Measurements from ENCODE around the gene MUC5B. TPM values are rescaled to one million over a fixed set of nuclear protein-coding genes. Genes with fewer than 3 reads are reported as not detected.

MUC5B gene
- total and polyA plus RNA-seq, 2 of the 13 experiments (the other 11 are each of a cell fraction or from before 2014, with no cell fraction given) = 0.01 TPM; not detected in 1

- Histone ChIP-seq H3K27ac (ENCODE audit: extremely low read length, insufficient read depth, low read length) (no peak overlapping the region), H2AFZ (ENCODE audit: low read length) (no peak overlapping the region), H3K4me2 (ENCODE audit: low read depth, low read length) (no peak overlapping the region), H4K20me1 (ENCODE audit: insufficient read depth, low read length) (peaks cover 13% of the 10 kb centered on the region; the same call in 1 of the 2 replicates), H3K9me3 (ENCODE audit: low read length) (no peaks in the 10 kb centered on the region), H3K79me2 (ENCODE audit: insufficient read depth, low read length) (no peaks in the 10 kb centered on the region), H3K9ac (ENCODE audit: insufficient read depth, low read depth, low read length) (no peak overlapping the region), H3K4me3 (replicated peaks in 1 of 3; ENCODE audit: insufficient read depth in 1 of 3, low read depth in 2 of 3, low read length in 3 of 3) (no peak overlapping the region), H3K4me1 (ENCODE audit: insufficient read depth, low read length) (peaks cover 36% of the 10 kb centered on the region), H3K36me3 (replicated peaks in 1 of 2; ENCODE audit: control insufficient read depth in 1 of 2, insufficient read depth in 2 of 2, low read length in 2 of 2) (no peaks in the 10 kb centered on the region), H3K27me3 (ENCODE audit: control insufficient read depth in 1 of 2, insufficient read depth in 2 of 2, low read length in 2 of 2) (peaks cover 17 to 55% of the 10 kb centered on the region in 2 experiments)
- intact Hi-C loops (cut with micrococcal nuclease; ENCODE audit: unreplicated experiment) (no loop called here), in situ Hi-C loops (cut with HindIII; ENCODE audit: extremely low pct_ligation_motif_present, low pct_unique_long_range_greater_than_20kb) (no loop called here)
- TF ChIP-seq PBX2 (CRISPR knock-in tag; IDR thresholded peaks at IDR 0.05) = no peak
- FAIRE-seq (no peak), DNase-seq (ENCODE audit: low spot score) (no peak), ATAC-seq (no peak)
- BruUV-seq (replicated peaks) = no TSS peak
- 0% methylated on average over 5 of the region's 22 CpGs for WGBS (ENCODE audit: low lambda C conversion rate)
- ChIA-PET CTCF (ENCODE audit: low intra/inter-chr PET ratio, low total read pairs) (no interaction called here), POLR2A (no interaction called here)
These were observed 662 bp downstream of the MUC5B start for GRCh38 chr11:1223346-1224110.

- in situ Hi-C loops (cut with HindIII; ENCODE audit: extremely low pct_ligation_motif_present, low pct_unique_long_range_greater_than_20kb) = no loop called here
- ChIA-PET CTCF (ENCODE audit: low intra/inter-chr PET ratio, low total read pairs) (no interaction called here), POLR2A (no interaction called here)
- Histone ChIP-seq H3K4me2 (ENCODE audit: low read depth, low read length) (no peak overlapping the region), H3K9me3 (ENCODE audit: low read length) (no peaks in the 10 kb centered on the region), H3K27me3 (ENCODE audit: control insufficient read depth in 1 of 2, insufficient read depth in 2 of 2, low read length in 2 of 2) (peaks cover 14 to 49% of the 10 kb centered on the region in 2 experiments), H3K27ac (ENCODE audit: extremely low read length, insufficient read depth, low read length) (no peak overlapping the region), H3K36me3 (replicated peaks in 1 of 2; ENCODE audit: control insufficient read depth in 1 of 2, insufficient read depth in 2 of 2, low read length in 2 of 2) (no peaks in the 10 kb centered on the region), H3K9ac (ENCODE audit: insufficient read depth, low read depth, low read length) (no peak overlapping the region), H3K4me1 (ENCODE audit: insufficient read depth, low read length) (peaks cover 30% of the 10 kb centered on the region), H2AFZ (ENCODE audit: low read length) (no peak overlapping the region), H4K20me1 (ENCODE audit: insufficient read depth, low read length) (peaks cover 13% of the 10 kb centered on the region; the same call in 1 of the 2 replicates), H3K4me3 (replicated peaks in 1 of 3; ENCODE audit: insufficient read depth in 1 of 3, low read depth in 2 of 3, low read length in 3 of 3) (no peak overlapping the region), H3K79me2 (ENCODE audit: insufficient read depth, low read length) (no peaks in the 10 kb centered on the region)
- FAIRE-seq = no peak
- no peak for DNase-seq (ENCODE audit: low spot score)
- intact Hi-C loops (cut with micrococcal nuclease; ENCODE audit: unreplicated experiment) = no loop called here
- ATAC-seq = no peak
- no TSS peak for BruUV-seq (replicated peaks)
- WGBS (ENCODE audit: low lambda C conversion rate) = 30% methylated on average over 1 of the region's 7 CpGs
- no peak for TF ChIP-seq ZNF280B (CRISPR knock-in tag; IDR thresholded peaks at IDR 0.05; ENCODE audit: borderline replicate concordance)
- TF ChIP-seq CHD2 (IDR thresholded peaks at IDR 0.05; ENCODE audit: low read depth, low read length) = no peak
- no peak for TF ChIP-seq ZBTB4 (CRISPR knock-in tag; IDR thresholded peaks at IDR 0.05; ENCODE audit: borderline replicate concordance)
- TF ChIP-seq ZNF432 (CRISPR knock-in tag; IDR thresholded peaks at IDR 0.05; ENCODE audit: borderline replicate concordance) = no peak
- TF ChIP-seq ARHGAP35 (CRISPR knock-in tag; IDR thresholded peaks at IDR 0.05; ENCODE audit: borderline replicate concordance) = no peak
- TF ChIP-seq ZNF597 (CRISPR knock-in tag; IDR thresholded peaks at IDR 0.05) = no peak
- TF ChIP-seq MIER3 (CRISPR knock-in tag; IDR thresholded peaks at IDR 0.05; ENCODE audit: borderline replicate concordance) = no peak
- TF ChIP-seq CHCHD3 (CRISPR knock-in tag; IDR thresholded peaks at IDR 0.05) = no peak
- TF ChIP-seq ZC3H13 (CRISPR knock-in tag; IDR thresholded peaks at IDR 0.05) = no peak
These were observed 1.2 kb downstream of the MUC5B start for GRCh38 chr11:1224111-1224490.

Data from HepG2 (cell line).